Vagina (tissue), 2 donors: ENCODE measurements around the gene ARHGAP35.

Experiments
- CTCF ChIP-seq, 3 experiments: fragments of 450-650 bp in 2 of 3; fragments of 200-600 bp in 1 of 3; sonication (generic) in 1 of 3; IDR thresholded peaks; one replicate each; pipeline ENCODE4 v1.5.1; 2017 to 2019; ENCODE audit warnings: antibody characterized with exemption in 3 of 3, mild to moderate bottlenecking in 2 of 3, moderate library complexity in 2 of 3
- POLR2A ChIP-seq, 2 donors: fragments of 450-650 bp; IDR thresholded peaks; one replicate each; pipeline ENCODE4 v1.6.1; 2017; ENCODE audit warnings: antibody characterized with exemption in 2 of 2, mild to moderate bottlenecking in 2 of 2, moderate library complexity in 2 of 2

- TF ChIP-seq CTCF (IDR thresholded peaks at IDR 0.05) (no peak), POLR2A (IDR thresholded peaks at IDR 0.05) (no peak)
Measured at GRCh38 chr19:46844067-46844489, 16.7 kb upstream of the ARHGAP35 start.
